Heart left ventricle (tissue), 13 donors: Measurements from ENCODE around the gene GRM8.

Experiments
- CTCF ChIP-seq, 12 donors: fragments of 200-600 bp; sonication (generic) in 4 of 12; IDR thresholded peaks; one replicate each; pipeline versions ENCODE4 v1.5.0 to v1.8.0; 2018 to 2022; ENCODE audit warnings: antibody characterized with exemption in 12 of 12, mild to moderate bottlenecking in 5 of 12
- POLR2A ChIP-seq, 2 donors: fragments of 450-650 bp; IDR thresholded peaks; one replicate each; pipeline ENCODE4 v1.6.1; 2017; ENCODE audit warnings: antibody characterized with exemption in 2 of 2, mild to moderate bottlenecking in 2 of 2, moderate library complexity in 2 of 2
- donor health status: ischemic (EF 13 %, LVEDD 7.1; RV severe dilation, severe dysfunction).
- donor health status: DM: no; HTN: yes; CAD: no.
- donor health status: DM: no; HTN: no; CAD: no.
- donor health status: ischemic (EF 25% LVEDD 6.9; RV normal size, moderate dysfunction).
- donor health status: ischemic (EF 25% LVEDD 5.7; RV mildly dilated, moderate dysfunction).
- donor health status: ischemic (EF 35%, LVEDD 5.7; RV mildly dilated, moderate dysfunction).
- donor health status: nonischemic (EF 11% LVEDD 7.7; RV severe dilation, severe dysfunction).
- donor health status: DM: yes; HTN: yes; CAD: no.
- donor health status: PGD.
- donor health status: ischemic (EF 29% LVEDD 5.4; RV normal size, mild dysfunction).
- donor health status: nonischemic (EF 23%, LVEDD 6.1; RV moderate dilation, normal function).

GRCh38 chr7:126668367-126668752 is 584.4 kb downstream of the GRM8 start:
- TF ChIP-seq CTCF (IDR thresholded peaks at IDR 0.05) (no peak), POLR2A (IDR thresholded peaks at IDR 0.05) (no peak)
